NCI-H2029 treated with DMSO at 0.1 percent for 48 hours (cell line): ENCODE data around the gene RAB35.
A peak's percentile ranks its signal among the peaks of the same experiment; 100 is the strongest.

ENCODE experiments used
- DNase-seq: peaks from one replicate; lab custom pipeline; 2025; lab: John Stamatoyannopoulos, UW

The RAB35 gene

GRCh38 chr12:120132863-120133385, 16.4 kb upstream of the RAB35 start:
- no peak for DNase-seq

- no peak for DNase-seq
Observed at GRCh38 chr12:120132054-120132836, 15.7 kb upstream of the RAB35 start.

GRCh38 chr12:120131116-120131515, 14.6 kb upstream of the RAB35 start:
- no peak for DNase-seq

DNA sequence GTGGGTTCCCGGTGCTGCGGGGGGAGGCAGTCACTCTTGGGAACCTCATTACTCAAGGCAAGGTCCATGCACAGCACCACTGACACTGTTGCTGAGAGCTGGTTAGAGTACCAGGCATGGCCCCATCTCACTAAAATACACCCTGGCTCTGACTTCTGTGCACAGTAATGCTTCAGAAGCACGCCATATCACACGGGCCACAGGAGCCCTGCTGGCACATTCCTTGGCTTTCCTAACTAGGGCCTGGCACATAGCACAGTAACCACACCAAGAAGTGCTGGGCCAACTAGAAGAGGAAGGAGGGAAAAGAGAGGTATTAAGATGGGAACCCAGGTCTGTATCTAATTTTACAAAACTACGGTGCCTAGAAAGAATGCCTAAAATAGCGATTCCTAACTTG, 13.5 kb upstream of the RAB35 start:
- DNase-seq, result no peak

DNA sequence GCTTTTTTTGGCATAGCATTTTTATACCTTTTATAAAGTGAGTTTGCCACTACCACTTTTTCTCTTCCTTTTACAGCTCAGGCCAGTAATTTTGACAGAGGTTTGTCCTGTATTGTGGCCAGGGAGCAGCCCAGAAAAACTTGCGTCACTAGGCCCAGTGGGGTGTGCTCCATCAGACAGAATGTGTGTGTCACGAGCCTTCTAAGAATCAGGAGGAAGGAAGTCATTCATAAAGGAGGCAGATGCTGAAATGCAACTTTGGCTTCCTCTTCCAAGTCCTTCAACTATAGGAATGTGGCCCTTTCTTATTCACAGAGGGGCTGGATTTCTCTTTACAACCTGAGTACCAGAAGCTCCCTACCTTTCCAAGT, 10.1 kb upstream of the RAB35 start:
- no peak for DNase-seq

DNA sequence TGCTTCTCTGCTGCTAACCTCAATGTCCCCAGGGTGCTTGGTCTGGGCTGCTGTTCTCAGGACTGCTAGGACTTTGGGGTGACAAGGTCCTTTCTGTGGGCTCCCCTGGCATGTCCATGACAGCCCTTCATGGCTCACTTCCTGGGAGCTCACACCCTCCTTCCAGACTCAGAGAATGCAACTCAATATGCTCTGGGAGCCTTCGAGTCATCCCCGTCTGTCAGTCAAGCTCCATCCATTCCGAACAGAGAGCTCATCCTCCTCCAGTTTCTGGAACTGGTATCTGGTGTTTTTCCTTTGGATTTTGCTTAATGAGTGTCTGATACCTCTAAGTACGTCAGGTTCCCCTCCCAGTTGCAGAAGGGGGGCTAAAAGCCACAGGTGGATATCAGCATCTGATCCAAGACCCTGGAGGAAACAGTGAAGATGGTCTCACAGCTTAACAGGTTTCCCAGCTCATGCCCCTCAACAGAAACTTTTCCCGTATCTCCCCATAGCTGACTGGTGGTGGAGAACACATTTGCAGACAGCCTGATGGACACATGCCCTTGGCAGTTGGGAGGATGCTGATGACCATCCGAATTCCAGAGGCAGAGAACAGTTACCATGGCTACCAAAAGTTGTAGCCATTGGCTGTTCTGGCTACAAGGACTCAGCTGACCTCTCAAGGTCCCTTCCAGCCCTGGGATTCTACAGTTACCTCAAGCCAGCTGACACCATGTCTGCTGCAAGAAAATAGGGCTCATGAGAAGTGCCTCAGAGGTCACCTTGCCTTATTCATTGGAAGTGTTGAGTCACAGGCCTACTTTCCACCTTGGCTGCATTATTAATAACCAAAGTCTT, 9.5 kb upstream of the RAB35 start:
- DNase-seq, result no peak

DNA sequence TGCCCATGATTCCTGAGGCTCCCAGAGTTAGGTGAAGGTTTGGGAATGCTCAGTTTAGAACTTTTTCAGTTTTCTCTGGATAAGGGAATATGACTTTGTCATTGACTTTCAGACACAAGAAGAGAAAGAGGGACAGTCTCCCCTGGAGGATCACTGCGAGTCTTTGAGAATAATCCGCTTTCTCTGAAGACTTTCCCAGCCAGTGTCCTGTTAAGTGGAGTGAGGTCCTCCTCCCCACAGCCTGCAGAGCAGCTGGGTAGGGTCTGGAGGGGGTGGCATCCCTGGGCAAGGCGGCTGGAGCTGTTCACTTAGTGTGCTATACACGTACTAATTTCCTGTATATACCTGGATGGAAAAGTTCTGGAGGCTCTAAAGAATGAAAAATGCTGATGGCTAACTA, 8.5 kb upstream of the RAB35 start:
- no peak for DNase-seq

- DNase-seq, result no peak
Observed at GRCh38 chr12:120121766-120122293, 5.3 kb upstream of the RAB35 start.

DNA sequence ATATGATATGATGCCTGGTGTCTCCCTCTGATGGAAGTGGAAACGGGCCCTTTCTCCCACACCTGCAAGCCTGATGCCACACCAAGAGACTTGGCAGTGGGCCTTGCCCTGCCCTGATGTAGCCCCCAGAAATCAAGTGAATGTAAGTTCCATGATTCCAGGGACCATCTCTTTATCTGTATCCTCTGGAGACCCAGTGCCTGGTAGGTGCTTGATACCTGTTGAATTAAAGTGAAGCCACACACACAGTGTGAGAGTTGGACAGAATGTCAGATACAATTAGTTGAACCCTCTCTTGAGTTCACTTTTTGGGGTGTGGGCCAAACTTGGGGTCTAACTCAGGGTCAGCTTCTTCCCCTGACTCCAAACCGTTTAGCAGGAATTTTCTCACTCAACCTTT, 4.8 kb upstream of the RAB35 start:
- no peak for DNase-seq

DNA sequence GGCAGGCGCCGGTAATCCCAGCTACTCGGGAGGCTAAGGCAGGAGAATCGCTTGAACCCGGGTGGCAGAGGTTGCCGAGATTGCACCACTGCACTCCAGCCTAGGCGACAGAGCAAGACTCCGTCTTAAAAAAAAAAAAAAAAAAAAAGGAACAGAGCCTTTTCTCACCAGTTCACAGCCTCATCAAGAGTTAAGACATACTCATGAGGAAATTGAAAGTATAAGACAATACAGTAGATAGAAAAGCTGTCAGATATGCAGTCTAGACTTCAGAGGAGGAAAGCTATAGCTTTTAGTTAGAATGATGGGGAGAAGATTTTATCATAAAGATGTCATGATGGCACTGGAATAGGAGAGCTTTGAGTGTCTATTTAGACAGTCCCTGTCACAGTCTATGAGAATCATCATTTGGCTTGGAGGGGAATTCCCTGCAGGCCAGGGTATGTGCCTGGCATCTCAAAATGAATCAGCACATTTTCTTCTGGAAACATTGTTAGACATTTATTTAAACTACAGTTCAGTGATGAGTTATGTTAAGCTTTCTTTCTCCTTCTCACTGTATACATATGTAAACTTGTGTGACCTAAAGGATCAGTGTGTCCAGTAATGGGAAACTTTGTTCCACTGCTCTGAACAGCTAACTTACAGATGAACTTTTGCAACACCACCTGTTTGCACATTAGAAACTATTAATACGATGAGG, 2.9 kb upstream of the RAB35 start:
- no peak for DNase-seq

- DNase-seq, result no peak
Observed at GRCh38 chr12:120118321-120119061, 1.9 kb upstream of the RAB35 start.

GRCh38 chr12:120117961-120118320, 1.4 kb upstream of the RAB35 start:
- no peak for DNase-seq

GRCh38 chr12:120116792-120117651, 469 bp upstream of the RAB35 start:
- DNase-seq, result peak; percentile 69

DNA sequence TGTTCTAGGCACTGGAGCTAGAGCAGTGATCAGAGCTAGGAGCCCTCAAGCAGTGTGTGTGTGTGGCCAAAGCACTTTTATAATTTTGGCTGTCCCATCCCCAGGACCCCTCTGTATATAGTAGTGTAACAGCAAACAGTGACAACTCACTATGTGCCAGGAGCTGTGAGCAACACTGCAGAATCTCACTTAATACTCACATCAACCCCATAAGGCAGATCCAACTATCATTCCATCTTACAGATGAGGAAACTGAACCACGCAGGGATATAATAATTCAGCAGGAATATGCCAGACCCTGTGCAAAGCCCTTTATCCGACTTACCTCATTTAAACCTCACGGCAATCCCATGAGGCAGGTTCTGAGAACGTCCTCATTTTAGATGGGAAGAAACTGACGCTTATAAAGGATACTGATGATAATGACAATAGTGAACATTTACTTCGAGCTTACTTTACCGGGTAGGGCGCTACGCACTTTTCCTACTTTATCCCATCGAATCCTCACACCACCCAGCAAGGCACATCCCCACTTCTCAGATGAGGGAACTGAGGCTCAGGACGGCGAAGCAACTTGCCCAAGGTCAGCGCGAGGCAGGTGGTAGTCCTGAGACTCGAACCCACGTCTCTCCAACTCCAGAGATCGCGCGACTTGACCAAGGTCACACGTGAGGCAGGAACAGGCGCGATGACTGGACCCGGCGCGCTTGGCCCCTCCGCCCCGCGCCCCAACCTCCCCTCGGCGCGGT, 687 bp downstream of the RAB35 start:
- DNase-seq, result no peak

DNA sequence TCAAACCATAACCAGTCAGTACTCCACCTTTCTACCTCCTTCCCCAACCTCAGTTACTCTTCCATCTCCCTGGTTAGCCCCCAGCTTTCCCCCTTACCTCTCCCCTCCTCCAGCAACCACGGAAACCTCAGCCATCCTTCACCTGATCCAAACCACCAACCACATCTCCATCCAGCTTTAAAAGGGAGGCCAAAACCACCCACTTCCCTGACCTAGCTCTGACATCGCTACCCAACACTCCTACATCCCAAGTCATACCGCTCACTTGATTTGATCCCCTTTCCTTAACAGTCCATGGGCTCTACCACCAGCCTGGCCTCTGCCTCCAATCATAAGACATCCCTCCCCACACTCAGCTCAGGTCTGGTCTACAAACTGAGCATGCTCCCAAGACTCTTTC, 1.5 kb downstream of the RAB35 start:
- no peak for DNase-seq

DNA sequence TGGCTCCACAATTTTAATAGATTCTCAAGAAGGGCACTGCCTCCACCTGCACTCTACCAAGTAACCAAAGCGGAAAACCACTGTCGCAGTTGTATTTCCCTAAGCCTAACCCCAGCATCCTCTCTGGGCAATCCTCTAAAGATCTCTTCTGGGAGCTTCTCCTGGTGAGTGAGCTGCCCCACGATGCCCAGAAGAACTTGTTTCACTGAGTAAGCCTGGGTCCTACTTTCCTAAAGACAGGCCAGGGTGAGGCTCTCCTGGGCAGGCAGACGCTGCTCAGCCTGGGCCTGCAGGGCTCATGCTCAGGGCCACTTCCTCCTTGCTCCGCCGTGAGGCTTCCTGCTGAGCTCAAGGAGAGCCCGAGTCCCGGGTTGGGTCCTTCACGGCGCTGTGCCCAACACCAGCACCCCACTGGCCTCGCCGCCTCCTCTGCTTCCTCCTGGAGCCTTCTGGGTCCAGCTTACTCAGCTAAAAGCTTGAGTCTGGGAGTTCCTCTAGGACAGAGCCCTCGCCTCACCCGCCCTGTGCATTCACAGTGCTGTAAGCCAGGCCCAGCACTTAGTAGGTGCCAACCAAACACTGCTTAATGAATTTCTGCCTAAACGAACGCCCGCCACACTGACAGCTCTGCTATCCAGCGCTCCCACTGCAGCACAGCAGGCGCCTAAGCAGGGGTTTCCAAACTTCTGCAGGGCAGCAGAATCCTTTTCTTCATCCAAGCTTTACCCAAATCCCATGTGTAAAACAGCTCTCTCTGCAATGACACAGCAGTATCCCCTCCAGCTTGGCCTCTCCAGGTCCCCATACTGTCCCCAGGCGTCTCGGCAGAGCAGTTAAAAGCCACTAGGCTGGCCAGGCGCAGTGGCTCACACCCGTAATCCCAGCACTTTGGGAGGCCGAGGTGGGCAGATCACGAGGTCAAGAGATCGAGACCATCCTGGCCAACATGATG, 5.7 kb downstream of the RAB35 start:
- no peak for DNase-seq

DNA sequence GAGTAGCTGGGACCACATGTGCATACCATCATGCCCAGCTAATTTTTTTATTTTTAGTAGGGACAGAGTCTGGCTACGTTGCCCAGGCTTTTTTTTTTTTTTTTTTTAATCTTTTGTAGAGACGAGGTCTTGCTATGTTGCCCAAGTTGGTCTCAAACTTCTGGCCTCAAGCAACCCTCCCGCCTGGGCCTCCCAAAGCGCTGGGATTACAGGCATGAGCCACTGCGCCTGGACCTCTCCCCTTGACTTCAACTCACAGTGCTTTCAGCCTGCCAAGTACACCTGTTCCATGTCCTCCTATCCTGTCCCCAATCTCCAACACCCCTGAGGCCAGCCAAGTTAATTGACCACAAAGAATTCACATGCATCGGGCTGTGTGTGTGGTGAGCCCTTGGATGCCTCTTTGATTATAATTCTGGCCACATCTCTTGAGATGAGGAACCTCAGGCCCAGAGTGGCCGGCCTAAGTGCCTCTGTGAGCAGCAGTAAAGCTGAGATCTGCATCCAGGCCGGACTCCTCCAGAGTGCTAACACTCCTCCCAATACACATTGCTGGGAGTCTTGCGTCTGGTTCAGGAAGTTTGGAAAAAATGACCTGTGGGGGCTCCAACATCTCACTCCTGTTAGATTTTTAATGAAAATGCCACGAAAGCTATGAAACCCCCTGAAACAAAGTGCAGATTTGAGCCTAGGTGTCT, 6.8 kb downstream of the RAB35 start:
- no peak for DNase-seq

DNA sequence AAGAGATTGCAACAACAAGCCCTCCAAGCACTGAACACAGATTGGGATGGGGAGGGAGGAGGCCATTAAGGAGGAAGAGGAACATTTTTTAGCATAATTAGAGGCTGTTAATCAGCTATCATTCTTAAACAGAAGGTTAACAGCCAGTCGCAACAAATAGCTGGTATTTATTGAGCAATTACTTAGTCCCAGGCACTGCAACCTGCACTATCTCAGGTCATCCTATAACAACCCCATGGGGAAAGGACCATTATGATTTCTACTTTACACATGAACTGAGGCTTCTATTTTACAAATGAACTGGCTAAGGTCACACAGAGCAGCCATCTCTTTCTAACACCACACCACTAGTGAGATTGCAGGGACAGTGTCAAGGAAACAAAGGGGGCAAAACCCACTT, 10.4 kb downstream of the RAB35 start:
- DNase-seq, result no peak
